ENCODE results near the gene IL16. TPM values are rescaled to one million over a fixed set of nuclear protein-coding genes. Genes with fewer than 3 reads are reported as not detected.
A peak's percentile ranks its signal among the peaks of the same experiment; 100 is the strongest.

Gene IL16
- total and polyA plus RNA-seq, 9 of the 15 experiments (the other 6 are each of a cell fraction or from before 2014, with no cell fraction given): 1.4 to 18.8 (median 10.6) TPM

DNA sequence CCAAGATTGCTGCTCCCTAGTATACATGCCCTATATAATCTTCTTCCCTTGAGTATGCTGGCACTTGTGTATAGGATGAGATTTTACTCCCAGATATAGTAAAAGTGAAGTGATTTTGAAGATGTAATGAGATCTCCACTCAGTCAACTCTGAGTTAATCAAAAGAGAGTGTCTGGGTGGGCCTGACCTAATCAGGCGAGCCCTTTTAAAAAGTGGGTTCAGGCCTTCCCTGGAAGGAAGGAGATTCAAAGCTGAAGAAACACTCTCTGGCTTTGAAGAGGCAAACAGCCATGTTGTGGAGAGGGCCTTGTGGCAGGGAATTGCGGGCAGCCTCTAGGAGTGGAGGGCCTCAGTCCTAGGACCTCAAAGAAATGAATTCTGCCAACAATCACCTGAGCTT, 132.8 kb downstream of the IL16 start:
- no peaks in the 10 kb centered on the region for H3K9me3 ChIP-seq (replicated peaks; ENCODE audit: control insufficient read depth, insufficient read depth, low read depth, low read length)
- H3K27ac ChIP-seq (ENCODE audit: extremely low read depth, low read depth, low read length): no peak overlapping the region
- intact Hi-C loops (cut with micrococcal nuclease): loop anchor here (5.0 to 10.0 kb wide), 2 partner anchors 222 to 345 kb away; partner anchors contain the start of gene MESD
- in situ Hi-C loops (cut with MboI): no loop called here
- no peak for TF ChIP-seq CBX5 (IDR thresholded peaks at IDR 0.05; ENCODE audit: borderline replicate concordance, low read depth)
- TF ChIP-seq, protein P1, sequence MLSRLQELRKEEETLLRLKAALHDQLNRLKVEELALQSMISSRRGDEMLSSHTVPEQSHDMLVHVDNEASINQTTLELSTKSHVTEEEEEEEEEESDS (CRISPR knock-in tag; IDR thresholded peaks at IDR 0.05): no peak
- no peak for TF ChIP-seq POU5F1 (IDR thresholded peaks at IDR 0.05; ENCODE audit: borderline replicate concordance, low read depth, low read length, partially characterized antibody)
- TF ChIP-seq, protein P2, sequence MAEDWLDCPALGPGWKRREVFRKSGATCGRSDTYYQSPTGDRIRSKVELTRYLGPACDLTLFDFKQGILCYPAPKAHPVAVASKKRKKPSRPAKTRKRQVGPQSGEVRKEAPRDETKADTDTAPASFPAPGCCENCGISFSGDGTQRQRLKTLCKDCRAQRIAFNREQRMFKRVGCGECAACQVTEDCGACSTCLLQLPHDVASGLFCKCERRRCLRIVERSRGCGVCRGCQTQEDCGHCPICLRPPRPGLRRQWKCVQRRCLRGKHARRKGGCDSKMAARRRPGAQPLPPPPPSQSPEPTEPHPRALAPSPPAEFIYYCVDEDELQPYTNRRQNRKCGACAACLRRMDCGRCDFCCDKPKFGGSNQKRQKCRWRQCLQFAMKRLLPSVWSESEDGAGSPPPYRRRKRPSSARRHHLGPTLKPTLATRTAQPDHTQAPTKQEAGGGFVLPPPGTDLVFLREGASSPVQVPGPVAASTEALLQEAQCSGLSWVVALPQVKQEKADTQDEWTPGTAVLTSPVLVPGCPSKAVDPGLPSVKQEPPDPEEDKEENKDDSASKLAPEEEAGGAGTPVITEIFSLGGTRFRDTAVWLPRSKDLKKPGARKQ (CRISPR knock-in tag; IDR thresholded peaks at IDR 0.05): no peak
- TF ChIP-seq ZNF134 (CRISPR knock-in tag; conservative IDR thresholded peaks at IDR 0.05): peak; percentile 99
- H3K4me3 ChIP-seq: no peak overlapping the region
- H3K9me1 ChIP-seq (ENCODE audit: control insufficient read depth, insufficient read depth, low read length): no peaks in the 10 kb centered on the region
- no peak for DNase-seq (ENCODE audit: extremely low read depth in 1 of 4, low spot score in 3 of 4)
- FAIRE-seq: no peak
- no peaks in the 10 kb centered on the region for H3K79me2 ChIP-seq (ENCODE audit: control insufficient read depth, insufficient read depth, low read length)
- no peaks in the 10 kb centered on the region for H4K20me1 ChIP-seq (replicated peaks; ENCODE audit: control insufficient read depth, insufficient read depth, low read length)
- H3K36me3 ChIP-seq (ENCODE audit: control insufficient read depth, insufficient read depth, low read length): no peaks in the 10 kb centered on the region
- POLR2A ChIA-PET: interaction anchor here (0.6 kb wide), 1 partner anchor 626 kb away, joined by 3 read pairs; no protein-coding TSS in a partner anchor
- H3K4me2 ChIP-seq (ENCODE audit: insufficient read depth, low read length): no peak overlapping the region
- H3K4me1 ChIP-seq (replicated peaks in 1 of 2; ENCODE audit: control insufficient read depth in 2 of 2, insufficient read depth in 2 of 2, low read length in 2 of 2): peaks cover 8 to 11% of the 10 kb centered on the region in 2 experiments; a peak in 4 of 5 replicates
- no peaks in the 10 kb centered on the region for H3K27me3 ChIP-seq (ENCODE audit: control insufficient read depth in 2 of 2, insufficient read depth in 2 of 2, low read length in 2 of 2)
- no peak for ATAC-seq
- BruUV-seq (replicated peaks): no TSS peak
- H3K9ac ChIP-seq (ENCODE audit: insufficient read depth in 1 of 2, low read depth in 2 of 2, low read length in 2 of 2): no peak overlapping the region
- CTCF ChIA-PET (ENCODE audit: low intra/inter-chr PET ratio): no interaction called here
- H2AFZ ChIP-seq (ENCODE audit: low read depth, low read length): no peak overlapping the region
- 54% methylated on average over 2 of the region's 2 CpGs for WGBS (ENCODE audit: insufficient coverage, low coverage, missing lambda C conversion rate)
